HepG2 (cell line): Measurements from ENCODE around the gene RAPGEF2. TPM values are rescaled to one million over a fixed set of nuclear protein-coding genes. Genes with fewer than 3 reads are reported as not detected.

Source experiments
- FOXA1 ChIP-seq, 2 experiments: fragments of 450-650 bp in 1 of 2; sonication (generic) in 1 of 2; formaldehyde crosslinking in 1 of 2; IDR thresholded peaks; 2 replicates each; pipeline versions ENCODE4 v1.4.0 to v1.6.1; 2016 to 2020; ENCODE audit warnings: missing genetic modification reagents in 1 of 2
- KAT8 ChIP-seq: IDR thresholded peaks from 2 replicates; pipeline ENCODE4 v1.6.1; 2016; ENCODE audit warnings: missing genetic modification reagents, missing compliant biosample characterization
- NFE2 ChIP-seq: sonication (generic); formaldehyde crosslinking; IDR thresholded peaks from 2 replicates; pipeline ENCODE4 v1.4.0; 2020; ENCODE audit warnings: missing genetic modification reagents
- NR2F1 ChIP-seq, 2 experiments: fragments of 450-650 bp in 1 of 2; formaldehyde crosslinking in 1 of 2; IDR thresholded peaks; 2 replicates each; pipeline versions ENCODE4 v1.5.0 to v1.6.1; 2016 to 2020; ENCODE audit warnings: mild to moderate bottlenecking in 1 of 2, missing compliant biosample characterization in 1 of 2, missing genetic modification reagents in 1 of 2, moderate library complexity in 1 of 2
- POLR2G ChIP-seq: fragments of 200-400 bp; formaldehyde crosslinking; IDR thresholded peaks from 2 replicates; pipeline ENCODE4 v1.6.1; 2018; ENCODE audit warnings: mild to moderate bottlenecking, low read depth, low read length, moderate library complexity
- TCF12 ChIP-seq, 2 experiments: fragments of 450-650 bp in 1 of 2; sonication (generic) in 1 of 2; formaldehyde crosslinking in 1 of 2; IDR thresholded peaks; 2 replicates each; pipeline versions ENCODE4 v1.6.1 to v1.8.0; 2017 to 2022; ENCODE audit warnings: antibody characterized with exemption in 1 of 2, mild to moderate bottlenecking in 1 of 2, missing genetic modification reagents in 1 of 2, moderate library complexity in 1 of 2
- TGIF2 ChIP-seq: IDR thresholded peaks from 2 replicates; pipeline ENCODE4 v1.6.1; 2016; ENCODE audit warnings: control low read depth, missing compliant biosample characterization
- polyA plus RNA-seq, 8 experiments: library from polyadenylated mRNA; depleted of rRNA in 3 of 8; stranded (reverse) in 7 of 8; unstranded in 1 of 8; fragments of >200 nt; fragmentation: Illumina TruSeq in 4 of 8; extraction: Trizol in 4 of 8; gene quantifications; 2 replicates each; pipeline versions ENCODE4 v1.2.1 to v1.2.3, GENCODE V29; 2011 to 2016; ENCODE audit warnings: low read depth in 4 of 8, missing spikeins in 1 of 8, mixed read lengths in 1 of 8; ENCODE audit not compliant: insufficient read depth in 1 of 8
- total RNA-seq, 5 experiments: library from RNA; depleted of rRNA; stranded (reverse); fragments of >200 nt; fragmentation: Illumina TruSeq; extraction: Trizol; gene quantifications; 2 replicates each; pipeline ENCODE4 v1.2.3, GENCODE V29; 2016; ENCODE audit warnings: low read depth in 1 of 5
- TF ChIP-seq, protein P1 (sequence below), 2 experiments: fragments of 450-650 bp in 1 of 2; sonication (generic) in 1 of 2; formaldehyde crosslinking in 1 of 2; IDR thresholded peaks; 2 replicates each; pipeline versions ENCODE4 v1.6.1 to v1.8.0; 2016 to 2022; ENCODE audit warnings: antibody characterized with exemption in 1 of 2, mild to moderate bottlenecking in 1 of 2, missing genetic modification reagents in 1 of 2
- TF ChIP-seq, protein P2 (sequence below): sonication (generic); formaldehyde crosslinking; IDR thresholded peaks from 2 replicates; pipeline ENCODE4 v1.8.0; 2022; ENCODE audit warnings: mild to moderate bottlenecking, missing genetic modification reagents, borderline replicate concordance
- TF ChIP-seq, protein P3 (sequence below): sonication (generic); formaldehyde crosslinking; conservative IDR thresholded peaks from 2 replicates; pipeline ENCODE4 v1.4.0; 2020; ENCODE audit warnings: mild to moderate bottlenecking, missing genetic modification reagents, moderate library complexity
- TF ChIP-seq, protein P4 (sequence below): sonication (generic); formaldehyde crosslinking; IDR thresholded peaks from 2 replicates; pipeline ENCODE4 v1.4.0; 2020; ENCODE audit warnings: missing genetic modification reagents, borderline replicate concordance

RAPGEF2 gene
- total and polyA plus RNA-seq, 2 of the 13 experiments (the other 11 are each of a cell fraction or from before 2014, with no cell fraction given): 19.2 to 23.0 TPM

DNA sequence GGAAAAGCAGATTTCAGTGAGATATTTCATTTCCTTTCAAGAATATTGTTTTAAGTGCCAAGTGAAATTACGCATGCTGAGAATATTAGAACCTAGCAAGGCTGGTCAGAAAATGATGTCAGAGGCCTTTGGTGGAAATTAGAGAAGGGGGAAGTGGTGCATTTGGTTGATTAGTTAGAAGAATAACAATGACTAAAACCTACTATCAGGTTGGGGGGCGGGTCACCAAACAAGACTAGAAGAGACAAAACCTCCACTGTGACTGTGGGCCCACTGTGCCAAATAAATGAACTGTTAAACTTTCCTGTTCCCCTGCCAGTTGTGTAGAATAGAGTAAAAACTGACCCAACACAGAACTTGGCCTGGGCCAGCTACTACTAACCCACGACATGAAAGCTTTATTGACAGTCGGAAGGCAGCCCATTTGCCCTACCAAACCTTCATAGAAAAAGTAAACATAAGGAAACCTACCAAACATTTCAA is 2.9 kb downstream of the RAPGEF2 start (continued):
- TF ChIP-seq NR2F1 (CRISPR knock-in tag; IDR thresholded peaks at IDR 0.05) (no peak), NFE2 (no peak), KAT8 (CRISPR knock-in tag) (no peak), TGIF2 (peak; percentile 66; the same call in 1 of the 2 replicates), TCF12 (IDR thresholded peaks at IDR 0.05) (no peak), TCF12 (CRISPR knock-in tag; IDR thresholded peaks at IDR 0.05) (no peak), FOXA1 (IDR thresholded peaks at IDR 0.05) (no peak), FOXA1 (CRISPR knock-in tag; IDR thresholded peaks at IDR 0.05) (peak; percentile 60; the same call in 1 of the 2 replicates), POLR2G (no peak)
- TF ChIP-seq, protein P1, sequence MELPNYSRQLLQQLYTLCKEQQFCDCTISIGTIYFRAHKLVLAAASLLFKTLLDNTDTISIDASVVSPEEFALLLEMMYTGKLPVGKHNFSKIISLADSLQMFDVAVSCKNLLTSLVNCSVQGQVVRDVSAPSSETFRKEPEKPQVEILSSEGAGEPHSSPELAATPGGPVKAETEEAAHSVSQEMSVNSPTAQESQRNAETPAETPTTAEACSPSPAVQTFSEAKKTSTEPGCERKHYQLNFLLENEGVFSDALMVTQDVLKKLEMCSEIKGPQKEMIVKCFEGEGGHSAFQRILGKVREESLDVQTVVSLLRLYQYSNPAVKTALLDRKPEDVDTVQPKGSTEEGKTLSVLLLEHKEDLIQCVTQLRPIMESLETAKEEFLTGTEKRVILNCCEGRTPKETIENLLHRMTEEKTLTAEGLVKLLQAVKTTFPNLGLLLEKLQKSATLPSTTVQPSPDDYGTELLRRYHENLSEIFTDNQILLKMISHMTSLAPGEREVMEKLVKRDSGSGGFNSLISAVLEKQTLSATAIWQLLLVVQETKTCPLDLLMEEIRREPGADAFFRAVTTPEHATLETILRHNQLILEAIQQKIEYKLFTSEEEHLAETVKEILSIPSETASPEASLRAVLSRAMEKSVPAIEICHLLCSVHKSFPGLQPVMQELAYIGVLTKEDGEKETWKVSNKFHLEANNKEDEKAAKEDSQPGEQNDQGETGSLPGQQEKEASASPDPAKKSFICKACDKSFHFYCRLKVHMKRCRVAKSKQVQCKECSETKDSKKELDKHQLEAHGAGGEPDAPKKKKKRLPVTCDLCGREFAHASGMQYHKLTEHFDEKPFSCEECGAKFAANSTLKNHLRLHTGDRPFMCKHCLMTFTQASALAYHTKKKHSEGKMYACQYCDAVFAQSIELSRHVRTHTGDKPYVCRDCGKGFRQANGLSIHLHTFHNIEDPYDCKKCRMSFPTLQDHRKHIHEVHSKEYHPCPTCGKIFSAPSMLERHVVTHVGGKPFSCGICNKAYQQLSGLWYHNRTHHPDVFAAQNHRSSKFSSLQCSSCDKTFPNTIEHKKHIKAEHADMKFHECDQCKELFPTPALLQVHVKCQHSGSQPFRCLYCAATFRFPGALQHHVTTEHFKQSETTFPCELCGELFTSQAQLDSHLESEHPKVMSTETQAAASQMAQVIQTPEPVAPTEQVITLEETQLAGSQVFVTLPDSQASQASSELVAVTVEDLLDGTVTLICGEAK (IDR thresholded peaks at IDR 0.05): peak; percentile 37; the same call in 1 of the 2 replicates
- TF ChIP-seq, protein P1 (CRISPR knock-in tag; IDR thresholded peaks at IDR 0.05): peak; percentile 86
- TF ChIP-seq, protein P2, sequence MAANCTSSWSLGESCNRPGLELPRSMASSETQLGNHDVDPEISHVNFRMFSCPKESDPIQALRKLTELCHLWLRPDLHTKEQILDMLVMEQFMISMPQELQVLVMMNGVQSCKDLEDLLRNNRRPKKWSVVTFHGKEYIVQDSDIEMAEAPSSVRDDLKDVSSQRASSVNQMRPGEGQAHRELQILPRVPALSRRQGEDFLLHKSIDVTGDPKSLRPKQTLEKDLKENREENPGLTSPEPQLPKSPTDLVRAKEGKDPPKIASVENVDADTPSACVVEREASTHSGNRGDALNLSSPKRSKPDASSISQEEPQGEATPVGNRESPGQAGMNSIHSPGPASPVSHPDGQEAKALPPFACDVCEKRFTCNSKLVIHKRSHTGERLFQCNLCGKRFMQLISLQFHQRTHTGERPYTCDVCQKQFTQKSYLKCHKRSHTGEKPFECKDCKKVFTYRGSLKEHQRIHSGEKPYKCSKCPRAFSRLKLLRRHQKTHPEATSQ (CRISPR knock-in tag): peak; percentile 44; the same call in 1 of the 2 replicates
- TF ChIP-seq, protein P3, sequence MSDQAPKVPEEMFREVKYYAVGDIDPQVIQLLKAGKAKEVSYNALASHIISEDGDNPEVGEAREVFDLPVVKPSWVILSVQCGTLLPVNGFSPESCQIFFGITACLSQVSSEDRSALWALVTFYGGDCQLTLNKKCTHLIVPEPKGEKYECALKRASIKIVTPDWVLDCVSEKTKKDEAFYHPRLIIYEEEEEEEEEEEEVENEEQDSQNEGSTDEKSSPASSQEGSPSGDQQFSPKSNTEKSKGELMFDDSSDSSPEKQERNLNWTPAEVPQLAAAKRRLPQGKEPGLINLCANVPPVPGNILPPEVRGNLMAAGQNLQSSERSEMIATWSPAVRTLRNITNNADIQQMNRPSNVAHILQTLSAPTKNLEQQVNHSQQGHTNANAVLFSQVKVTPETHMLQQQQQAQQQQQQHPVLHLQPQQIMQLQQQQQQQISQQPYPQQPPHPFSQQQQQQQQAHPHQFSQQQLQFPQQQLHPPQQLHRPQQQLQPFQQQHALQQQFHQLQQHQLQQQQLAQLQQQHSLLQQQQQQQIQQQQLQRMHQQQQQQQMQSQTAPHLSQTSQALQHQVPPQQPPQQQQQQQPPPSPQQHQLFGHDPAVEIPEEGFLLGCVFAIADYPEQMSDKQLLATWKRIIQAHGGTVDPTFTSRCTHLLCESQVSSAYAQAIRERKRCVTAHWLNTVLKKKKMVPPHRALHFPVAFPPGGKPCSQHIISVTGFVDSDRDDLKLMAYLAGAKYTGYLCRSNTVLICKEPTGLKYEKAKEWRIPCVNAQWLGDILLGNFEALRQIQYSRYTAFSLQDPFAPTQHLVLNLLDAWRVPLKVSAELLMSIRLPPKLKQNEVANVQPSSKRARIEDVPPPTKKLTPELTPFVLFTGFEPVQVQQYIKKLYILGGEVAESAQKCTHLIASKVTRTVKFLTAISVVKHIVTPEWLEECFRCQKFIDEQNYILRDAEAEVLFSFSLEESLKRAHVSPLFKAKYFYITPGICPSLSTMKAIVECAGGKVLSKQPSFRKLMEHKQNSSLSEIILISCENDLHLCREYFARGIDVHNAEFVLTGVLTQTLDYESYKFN (CRISPR knock-in tag): peak; percentile 32; the same call in 1 of the 2 replicates
- TF ChIP-seq, protein P4, sequence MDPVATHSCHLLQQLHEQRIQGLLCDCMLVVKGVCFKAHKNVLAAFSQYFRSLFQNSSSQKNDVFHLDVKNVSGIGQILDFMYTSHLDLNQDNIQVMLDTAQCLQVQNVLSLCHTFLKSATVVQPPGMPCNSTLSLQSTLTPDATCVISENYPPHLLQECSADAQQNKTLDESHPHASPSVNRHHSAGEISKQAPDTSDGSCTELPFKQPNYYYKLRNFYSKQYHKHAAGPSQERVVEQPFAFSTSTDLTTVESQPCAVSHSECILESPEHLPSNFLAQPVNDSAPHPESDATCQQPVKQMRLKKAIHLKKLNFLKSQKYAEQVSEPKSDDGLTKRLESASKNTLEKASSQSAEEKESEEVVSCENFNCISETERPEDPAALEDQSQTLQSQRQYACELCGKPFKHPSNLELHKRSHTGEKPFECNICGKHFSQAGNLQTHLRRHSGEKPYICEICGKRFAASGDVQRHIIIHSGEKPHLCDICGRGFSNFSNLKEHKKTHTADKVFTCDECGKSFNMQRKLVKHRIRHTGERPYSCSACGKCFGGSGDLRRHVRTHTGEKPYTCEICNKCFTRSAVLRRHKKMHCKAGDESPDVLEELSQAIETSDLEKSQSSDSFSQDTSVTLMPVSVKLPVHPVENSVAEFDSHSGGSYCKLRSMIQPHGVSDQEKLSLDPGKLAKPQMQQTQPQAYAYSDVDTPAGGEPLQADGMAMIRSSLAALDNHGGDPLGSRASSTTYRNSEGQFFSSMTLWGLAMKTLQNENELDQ (CRISPR knock-in tag): no peak
